GM19035 (cell line): ENCODE measurements around the gene ARFGAP3.

ENCODE experiments used
- ATAC-seq: cut with Tn5 transposase; IDR thresholded peaks from one replicate; pipeline ENCODE4 v1.9.1; 2021; ENCODE audit not compliant: unreplicated experiment

Gene ARFGAP3

GRCh38 chr22:42825796-42826195, 31.3 kb downstream of the ARFGAP3 start:
- no peak for ATAC-seq

- no peak for ATAC-seq
Measured at GRCh38 chr22:42821386-42821785, 35.7 kb downstream of the ARFGAP3 start.

- ATAC-seq, result no peak
Measured at GRCh38 chr22:42820045-42820763, 36.9 kb downstream of the ARFGAP3 start.

- ATAC-seq, result no peak
Measured at GRCh38 chr22:42819412-42820044, 37.5 kb downstream of the ARFGAP3 start.

GRCh38 chr22:42817556-42817955, 39.5 kb downstream of the ARFGAP3 start:
- ATAC-seq, result no peak

- ATAC-seq, result no peak
Measured at GRCh38 chr22:42816336-42816735, 40.7 kb downstream of the ARFGAP3 start.

- ATAC-seq, result no peak
Measured at GRCh38 chr22:42814616-42815015, 42.5 kb downstream of the ARFGAP3 start.

GRCh38 chr22:42814215-42814614, 42.9 kb downstream of the ARFGAP3 start:
- no peak for ATAC-seq

- no peak for ATAC-seq
Measured at GRCh38 chr22:42813501-42813900, 43.6 kb downstream of the ARFGAP3 start.

GRCh38 chr22:42811459-42811858, 45.6 kb downstream of the ARFGAP3 start:
- no peak for ATAC-seq

GRCh38 chr22:42808521-42808920, 48.6 kb downstream of the ARFGAP3 start:
- ATAC-seq, result no peak

- ATAC-seq, result no peak
Measured at GRCh38 chr22:42807185-42807584, 49.9 kb downstream of the ARFGAP3 start.

GRCh38 chr22:42805998-42806830, 50.9 kb downstream of the ARFGAP3 start:
- ATAC-seq, result no peak

- no peak for ATAC-seq
Measured at GRCh38 chr22:42805016-42805997, 51.8 kb downstream of the ARFGAP3 start.

GRCh38 chr22:42803389-42803788, 53.7 kb downstream of the ARFGAP3 start:
- ATAC-seq, result no peak

- ATAC-seq, result no peak
Measured at GRCh38 chr22:42801252-42802080, 55.6 kb downstream of the ARFGAP3 start.

- ATAC-seq, result no peak
Measured at GRCh38 chr22:42800451-42801251, 56.4 kb downstream of the ARFGAP3 start.

GRCh38 chr22:42799461-42800405, 57.3 kb downstream of the ARFGAP3 start:
- ATAC-seq, result no peak
